GM21423 (cell line): Measurements from ENCODE around the gene ITIH5.
"Not testable (repeated sequence)": the region's sequence is repeated elsewhere in the genome, so short reads cannot be mapped to it uniquely, and the experiment has no call there.

Source experiments
- ATAC-seq: cut with Tn5 transposase; IDR thresholded peaks from one replicate; pipeline ENCODE4 v1.9.1; 2021; ENCODE audit warnings: mild to moderate bottlenecking, moderate library complexity; ENCODE audit not compliant: unreplicated experiment

Gene ITIH5

DNA sequence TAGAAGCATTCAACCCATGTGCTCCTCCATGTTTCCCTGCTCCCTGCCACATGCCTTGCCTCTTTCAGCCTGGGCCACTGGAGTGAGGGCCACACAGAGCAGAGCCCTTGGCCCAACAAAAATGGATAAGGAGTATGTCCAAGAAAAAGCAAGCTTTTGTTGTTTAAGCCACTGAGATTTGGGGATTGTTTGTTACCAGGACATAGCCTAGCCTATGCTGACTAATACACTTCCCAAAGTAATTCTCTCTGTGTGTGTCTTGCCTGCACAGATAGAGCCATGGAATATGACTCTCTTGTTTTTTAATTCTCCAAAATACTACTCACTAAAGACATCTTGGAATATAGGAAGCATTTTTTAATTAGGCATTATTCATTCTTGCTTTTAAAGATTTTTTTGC lies 22.8 kb upstream of the ITIH5 start:
- no peak for ATAC-seq

- ATAC-seq, result peak; percentile 94
These were observed 20.6 kb upstream of the ITIH5 start for GRCh38 chr10:7687228-7687907.

- ATAC-seq, result no peak
These were observed 19.8 kb upstream of the ITIH5 start for GRCh38 chr10:7686351-7687171.

DNA sequence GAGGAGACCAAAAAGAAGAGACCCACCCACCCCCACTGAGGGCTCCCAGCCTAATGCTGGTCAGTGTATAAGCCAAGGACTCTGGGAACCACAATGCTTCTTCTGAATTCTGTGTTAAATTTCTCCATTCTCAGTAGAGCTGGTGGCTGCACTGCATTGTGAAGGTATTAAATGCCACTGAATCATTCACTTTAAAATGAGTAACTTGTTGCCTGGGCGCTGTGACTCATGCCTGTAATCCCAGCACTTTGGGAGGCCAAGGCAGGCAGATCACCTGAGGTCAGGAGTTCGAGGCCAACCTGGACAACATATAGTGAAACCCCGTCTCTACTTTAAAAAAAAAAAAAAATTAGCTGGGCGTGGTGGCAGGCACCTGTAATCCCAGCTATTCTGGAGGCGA lies 13.3 kb upstream of the ITIH5 start:
- not testable (repeated sequence) for ATAC-seq

GRCh38 chr10:7679256-7679655 lies 12.5 kb upstream of the ITIH5 start:
- ATAC-seq, result no peak

- no peak for ATAC-seq
These were observed 5.8 kb upstream of the ITIH5 start for GRCh38 chr10:7672341-7673134.

DNA sequence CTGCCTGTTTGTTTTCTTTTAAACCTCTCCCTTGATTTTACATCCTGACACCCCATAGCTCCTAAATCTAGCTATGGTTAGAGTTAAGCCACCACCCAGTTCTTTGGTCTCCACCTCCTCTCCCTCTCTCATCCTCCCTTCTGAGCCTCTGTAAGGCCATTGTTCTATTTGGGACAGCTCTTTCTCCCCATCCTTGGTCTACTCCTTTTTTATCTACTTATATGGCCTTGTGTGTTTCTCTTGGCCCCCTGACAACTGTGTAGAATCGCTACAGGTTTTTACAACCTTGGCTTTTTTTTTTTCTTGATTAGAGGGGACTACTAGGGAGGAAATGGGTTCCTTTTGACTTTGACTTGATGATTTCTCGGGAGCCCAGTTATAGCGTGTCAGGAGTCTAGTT lies 3.4 kb upstream of the ITIH5 start:
- ATAC-seq, result no peak

DNA sequence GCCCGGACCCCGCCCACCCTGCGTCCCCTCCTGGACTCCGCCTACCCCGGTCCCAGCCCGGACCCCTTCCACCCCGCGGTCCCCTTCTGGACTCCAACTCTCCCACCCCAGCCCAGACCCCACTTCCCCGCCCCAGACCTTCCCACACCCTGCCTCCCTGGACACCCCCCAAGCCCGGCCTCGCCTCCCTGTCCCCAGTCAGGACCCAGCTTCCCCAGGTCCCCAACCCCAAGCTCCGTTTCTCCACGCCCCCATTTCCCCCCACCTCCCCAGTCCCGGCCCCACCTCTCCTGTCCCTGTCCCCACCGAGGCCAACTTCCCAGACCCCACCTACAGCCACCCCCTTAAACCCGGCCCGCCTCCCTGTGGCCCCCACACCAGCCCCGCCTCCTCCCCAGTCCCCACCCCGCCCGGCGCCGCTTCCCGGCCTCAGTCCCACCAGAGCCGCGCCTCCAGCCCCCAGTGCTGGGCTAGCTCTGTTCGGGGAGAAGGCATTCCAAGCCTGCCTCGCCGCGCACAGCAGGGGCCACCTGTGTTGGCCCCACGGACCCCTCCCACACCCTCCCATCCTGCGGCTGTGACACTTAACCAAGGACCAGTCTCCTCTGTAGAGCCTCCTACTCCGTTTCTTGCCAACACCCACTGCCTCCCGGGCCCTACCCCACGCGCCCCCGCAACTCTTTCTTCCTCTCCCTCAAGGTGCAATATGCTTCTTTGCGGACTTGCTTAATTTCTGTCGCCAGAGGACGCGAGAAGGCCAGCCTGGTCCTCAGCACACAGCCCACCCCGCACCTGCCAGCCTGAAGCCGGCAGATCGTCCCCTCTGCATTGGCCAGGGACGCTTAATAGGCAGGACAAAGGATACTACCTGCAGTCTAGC lies 736 bp upstream of the ITIH5 start:
- no peak for ATAC-seq

DNA sequence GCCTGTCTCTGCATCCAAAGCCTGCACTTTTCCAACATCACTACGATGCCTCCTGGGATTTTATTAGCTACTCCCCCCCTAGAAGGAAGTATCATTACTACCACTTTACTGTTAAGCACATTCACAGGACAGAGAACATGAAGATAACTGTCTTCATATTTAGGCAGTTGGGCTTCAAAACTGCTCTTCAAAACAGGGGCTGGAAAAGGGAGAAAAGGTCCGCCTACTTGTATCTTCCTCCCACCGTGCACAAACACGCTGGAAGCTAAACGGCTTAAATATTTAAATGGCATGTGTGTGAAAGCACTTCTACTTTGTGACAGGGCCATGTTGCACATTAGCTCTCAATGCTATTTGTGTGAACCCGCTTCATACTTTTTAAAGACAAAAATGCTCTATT lies 999 bp downstream of the ITIH5 start:
- no peak for ATAC-seq

DNA sequence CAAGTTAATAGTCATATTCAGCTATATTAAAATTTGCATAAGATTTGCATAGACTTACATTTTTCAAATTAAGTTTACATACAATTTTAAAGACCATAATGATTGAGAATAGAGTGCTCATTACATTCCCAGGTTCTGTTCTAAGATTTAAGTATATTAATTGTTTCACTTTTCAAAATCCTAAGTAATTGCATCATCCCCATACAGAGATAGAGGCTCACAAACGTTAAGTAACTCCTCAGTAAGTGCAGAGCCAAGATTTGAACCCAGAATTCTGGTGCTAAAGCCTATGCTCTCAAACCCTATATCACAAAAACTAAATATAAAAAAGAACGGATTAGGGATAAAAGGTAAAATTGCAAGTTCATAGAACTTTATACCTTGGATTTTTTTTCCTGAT lies 2.1 kb downstream of the ITIH5 start:
- ATAC-seq, result no peak

- no peak for ATAC-seq
These were observed 4.2 kb downstream of the ITIH5 start for GRCh38 chr10:7662522-7662921.

DNA sequence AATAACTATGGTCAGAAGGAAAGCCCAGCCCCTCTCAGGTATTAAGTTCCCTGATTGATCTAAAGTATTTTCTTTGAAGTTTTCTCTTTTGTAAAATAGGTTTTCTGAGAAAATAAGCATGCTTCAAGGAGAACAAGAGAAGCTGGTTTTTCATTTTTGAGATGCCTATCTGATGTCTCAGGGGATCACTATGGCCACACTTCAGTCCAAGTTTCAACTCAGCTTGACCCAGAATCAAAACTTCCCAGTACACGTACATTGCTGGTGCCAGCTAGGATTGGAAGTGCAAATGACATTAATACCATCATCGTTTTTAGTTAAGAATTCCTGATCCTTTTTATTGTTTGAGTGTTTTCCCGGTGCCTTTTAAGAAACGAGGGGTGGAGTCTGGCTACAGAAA lies 7.2 kb downstream of the ITIH5 start:
- no peak for ATAC-seq

GRCh38 chr10:7657552-7657951 lies 9.2 kb downstream of the ITIH5 start:
- no peak for ATAC-seq

DNA sequence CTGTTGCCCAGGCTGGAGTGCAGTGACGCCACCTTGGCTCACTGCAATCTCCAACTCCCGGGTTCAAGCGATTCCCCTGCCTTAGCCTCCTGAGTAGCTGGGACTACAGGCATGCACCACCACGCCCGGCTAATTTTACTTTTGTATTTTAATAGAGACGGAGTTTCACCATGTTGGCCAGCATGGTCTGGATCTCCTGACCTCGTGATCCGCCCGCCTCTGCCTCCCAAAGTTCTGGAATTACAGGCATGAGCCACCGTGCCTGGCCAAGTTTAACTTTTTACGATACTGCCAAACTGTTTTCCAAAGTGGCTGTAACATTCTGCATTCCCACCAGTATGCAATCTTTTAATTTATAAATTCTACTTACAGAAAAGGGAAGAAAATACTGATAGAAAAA lies 9.7 kb downstream of the ITIH5 start:
- not testable (repeated sequence) for ATAC-seq

DNA sequence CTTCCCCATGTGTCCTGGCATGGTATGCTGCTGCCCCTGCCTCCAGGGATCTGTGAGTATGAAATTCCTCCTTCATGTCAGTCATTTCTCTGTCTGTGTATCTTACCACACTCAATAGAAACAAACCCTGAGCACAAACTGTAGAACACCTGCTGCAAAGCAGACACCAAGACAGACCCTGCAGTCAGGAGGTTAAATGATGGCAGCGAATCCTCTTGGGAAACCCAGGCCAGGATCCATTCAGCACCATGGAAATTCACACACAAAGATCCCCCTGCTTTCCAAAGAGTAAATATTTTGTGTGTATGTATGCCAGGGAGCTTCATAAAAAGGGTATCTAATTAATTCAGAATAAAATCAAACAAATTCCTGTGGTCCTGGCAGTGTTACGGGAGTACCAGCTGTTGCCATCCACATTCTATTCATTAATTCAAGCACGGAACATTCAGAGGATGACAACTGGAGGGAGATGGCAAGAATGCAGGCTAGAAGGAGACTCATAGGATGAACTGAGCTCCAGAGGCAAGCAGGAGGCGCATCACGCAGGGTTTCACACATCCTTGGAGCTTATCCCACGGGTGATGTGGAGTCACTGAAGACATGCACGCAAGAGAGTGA lies 14.8 kb downstream of the ITIH5 start:
- ATAC-seq, result no peak

DNA sequence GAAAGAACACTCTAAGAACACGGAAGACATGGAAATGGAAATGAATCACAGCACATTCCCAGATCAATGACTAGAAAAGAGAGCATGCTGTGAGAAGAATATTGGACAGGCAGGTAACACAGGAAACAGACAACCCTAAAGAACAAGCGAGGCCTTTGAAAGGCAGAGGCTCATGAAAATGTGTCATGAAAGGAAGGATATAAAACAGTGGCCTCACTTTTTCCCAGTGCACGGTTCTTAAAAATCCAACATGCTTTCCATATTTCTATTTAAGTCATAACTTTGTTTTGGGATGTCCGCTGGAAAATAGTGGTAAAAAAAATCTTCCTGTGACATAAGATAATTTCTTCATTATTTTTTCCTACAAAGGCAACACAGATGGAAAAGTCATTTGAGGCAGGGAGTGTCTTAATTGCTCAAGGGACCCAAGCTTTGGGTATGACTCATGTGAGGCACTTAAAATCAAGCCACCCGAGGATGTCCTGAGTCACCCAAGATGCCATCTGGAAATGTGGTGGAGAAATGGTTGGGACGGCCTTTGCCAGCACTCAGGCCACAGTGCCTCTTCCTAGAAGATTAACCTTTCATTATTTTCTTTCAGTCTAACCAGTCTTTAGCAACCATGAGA lies 17.0 kb downstream of the ITIH5 start:
- no peak for ATAC-seq

- ATAC-seq, result no peak
These were observed 19.6 kb downstream of the ITIH5 start for GRCh38 chr10:7647062-7647664.

- ATAC-seq, result no peak
These were observed 24.2 kb downstream of the ITIH5 start for GRCh38 chr10:7642491-7643011.
